Measurements from ENCODE around the gene NCMAP.

- TF ChIP-seq CTCF (IDR thresholded peaks at IDR 0.05), result no peak
- TF ChIP-seq TCF7L2 (IDR thresholded peaks at IDR 0.05; ENCODE audit: low read depth, low read length), result no peak
- TF ChIP-seq REST (IDR thresholded peaks at IDR 0.05; ENCODE audit: insufficient read depth in 1 of 2, low read depth in 2 of 2, low read length in 1 of 2), result no peak
- TF ChIP-seq POLR2AphosphoS5 (IDR thresholded peaks at IDR 0.05; ENCODE audit: low read depth, low read length), result no peak
- TF ChIP-seq SIN3A (IDR thresholded peaks at IDR 0.05; ENCODE audit: borderline replicate concordance, insufficient read depth, low read depth, low read length), result no peak
These were observed 29.8 kb upstream of the NCMAP start for GRCh38 chr1:24526045-24526444.

Data from Panc1 (cell line).